ENCODE data around the gene ATF6.

Gene ATF6

DNA sequence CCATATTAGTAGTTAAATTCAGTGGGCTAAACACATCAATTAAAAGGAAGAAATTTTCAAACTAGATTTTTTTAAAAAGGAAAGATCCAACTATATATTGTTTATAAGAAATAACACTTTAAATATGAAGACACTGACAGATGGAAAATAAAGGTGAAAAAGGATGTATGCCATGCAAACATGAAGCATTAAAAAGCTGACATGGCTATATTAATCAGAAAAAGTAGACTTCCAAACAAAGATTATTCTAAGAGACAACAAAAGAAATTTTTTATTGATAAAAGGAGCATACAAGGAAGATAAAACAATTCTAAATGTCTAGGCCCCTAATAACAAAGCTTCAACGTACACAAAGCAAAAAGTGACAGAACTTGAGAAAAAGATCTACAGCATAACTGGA lies 92.2 kb downstream of the ATF6 start:
- no peak overlapping the region for H3K27ac ChIP-seq
- ChIA-PET CTCF (interaction anchor here (0.8 kb wide), 1 partner anchor 837 kb away, joined by 4 read pairs; no protein-coding TSS in a partner anchor), POLR2A (ENCODE audit: low non-redundant PET) (no interaction called here)
- DNase-seq (ENCODE audit: low spot score), result no peak
- TF ChIP-seq, protein P1, sequence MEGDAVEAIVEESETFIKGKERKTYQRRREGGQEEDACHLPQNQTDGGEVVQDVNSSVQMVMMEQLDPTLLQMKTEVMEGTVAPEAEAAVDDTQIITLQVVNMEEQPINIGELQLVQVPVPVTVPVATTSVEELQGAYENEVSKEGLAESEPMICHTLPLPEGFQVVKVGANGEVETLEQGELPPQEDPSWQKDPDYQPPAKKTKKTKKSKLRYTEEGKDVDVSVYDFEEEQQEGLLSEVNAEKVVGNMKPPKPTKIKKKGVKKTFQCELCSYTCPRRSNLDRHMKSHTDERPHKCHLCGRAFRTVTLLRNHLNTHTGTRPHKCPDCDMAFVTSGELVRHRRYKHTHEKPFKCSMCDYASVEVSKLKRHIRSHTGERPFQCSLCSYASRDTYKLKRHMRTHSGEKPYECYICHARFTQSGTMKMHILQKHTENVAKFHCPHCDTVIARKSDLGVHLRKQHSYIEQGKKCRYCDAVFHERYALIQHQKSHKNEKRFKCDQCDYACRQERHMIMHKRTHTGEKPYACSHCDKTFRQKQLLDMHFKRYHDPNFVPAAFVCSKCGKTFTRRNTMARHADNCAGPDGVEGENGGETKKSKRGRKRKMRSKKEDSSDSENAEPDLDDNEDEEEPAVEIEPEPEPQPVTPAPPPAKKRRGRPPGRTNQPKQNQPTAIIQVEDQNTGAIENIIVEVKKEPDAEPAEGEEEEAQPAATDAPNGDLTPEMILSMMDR (conservative IDR thresholded peaks at IDR 0.05; ENCODE audit: low read depth), result no peak

DNA sequence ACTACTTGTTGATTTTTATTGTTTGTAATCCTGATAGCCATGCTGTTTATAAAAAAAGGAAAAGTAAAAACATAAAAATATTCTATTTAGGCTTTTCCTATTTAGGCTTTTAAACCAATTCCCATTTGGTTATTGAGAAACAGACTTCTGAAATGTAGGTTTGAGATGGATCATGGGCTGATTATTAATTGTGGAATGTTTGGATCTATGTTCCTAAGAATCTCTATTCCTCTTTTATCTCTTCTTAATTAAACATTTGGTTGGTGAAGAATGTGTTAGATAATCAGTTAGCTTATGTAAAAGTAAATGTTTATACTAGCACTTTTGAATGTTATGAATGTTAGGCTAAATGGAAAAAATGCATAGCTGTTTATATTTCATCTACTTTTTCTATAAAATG lies 97.4 kb downstream of the ATF6 start:
- DNase-seq (ENCODE audit: low spot score), result no peak
- no peak overlapping the region for H3K27ac ChIP-seq
- ChIA-PET CTCF (interaction anchor here (1.6 kb wide), 1 partner anchor 173 kb away, joined by 8 read pairs; no protein-coding TSS in a partner anchor), POLR2A (ENCODE audit: low non-redundant PET) (no interaction called here)
- TF ChIP-seq, protein P1 (conservative IDR thresholded peaks at IDR 0.05; ENCODE audit: low read depth), result no peak

DNA sequence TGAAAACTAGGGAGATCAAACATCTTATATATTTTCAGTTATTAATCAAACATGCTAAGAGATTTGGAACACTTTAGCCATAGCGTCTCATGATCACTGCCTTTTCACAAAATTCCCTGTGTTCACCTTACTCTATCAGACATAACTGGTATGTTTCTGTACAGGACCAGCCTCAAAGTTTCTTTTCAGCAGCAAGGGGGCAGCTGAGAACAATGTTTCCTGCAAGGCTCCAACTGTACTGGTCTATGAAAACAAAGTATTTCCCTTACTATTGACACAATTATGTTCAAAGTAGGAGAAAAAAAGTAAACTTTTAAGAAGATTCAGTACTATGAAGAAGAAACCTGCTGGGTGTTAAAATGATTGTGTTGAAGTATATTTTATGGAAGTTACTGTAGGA lies 98.5 kb downstream of the ATF6 start:
- H3K27ac ChIP-seq, result no peak overlapping the region
- no peak for DNase-seq (ENCODE audit: low spot score)
- TF ChIP-seq, protein P1 (conservative IDR thresholded peaks at IDR 0.05; ENCODE audit: low read depth), result no peak
- ChIA-PET POLR2A (ENCODE audit: low non-redundant PET) (no interaction called here), CTCF (interaction anchor here (0.6 kb wide), 1 partner anchor 161 kb away, joined by 4 read pairs; no protein-coding TSS in a partner anchor)

DNA sequence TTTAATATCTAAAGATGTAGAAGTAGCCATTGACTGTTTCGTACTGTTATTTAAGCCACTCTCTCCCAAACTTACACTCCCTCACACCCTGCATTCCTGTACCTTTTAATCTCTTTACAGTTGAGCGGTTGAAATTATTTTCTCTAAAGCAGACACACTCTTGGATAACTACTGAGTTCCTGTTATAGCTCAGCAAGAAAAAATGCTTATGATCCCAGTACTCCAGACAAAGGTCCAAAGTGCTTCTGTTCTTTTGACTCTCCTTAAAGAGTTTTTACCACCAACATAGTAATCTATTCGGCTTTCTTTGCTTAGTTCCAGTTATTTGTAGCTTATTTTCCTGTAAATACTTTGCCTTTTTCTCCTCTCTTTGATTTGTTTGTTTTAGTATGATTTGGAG lies 100.1 kb downstream of the ATF6 start:
- TF ChIP-seq, protein P1 (conservative IDR thresholded peaks at IDR 0.05; ENCODE audit: low read depth), result no peak
- DNase-seq (ENCODE audit: low spot score), result no peak
- POLR2A ChIA-PET (ENCODE audit: low non-redundant PET), result no interaction called here
- no peak overlapping the region for H3K27ac ChIP-seq
- CTCF ChIA-PET, result interaction anchor here (0.7 kb wide), 1 partner anchor 116 kb away, joined by 3 read pairs; no protein-coding TSS in a partner anchor

DNA sequence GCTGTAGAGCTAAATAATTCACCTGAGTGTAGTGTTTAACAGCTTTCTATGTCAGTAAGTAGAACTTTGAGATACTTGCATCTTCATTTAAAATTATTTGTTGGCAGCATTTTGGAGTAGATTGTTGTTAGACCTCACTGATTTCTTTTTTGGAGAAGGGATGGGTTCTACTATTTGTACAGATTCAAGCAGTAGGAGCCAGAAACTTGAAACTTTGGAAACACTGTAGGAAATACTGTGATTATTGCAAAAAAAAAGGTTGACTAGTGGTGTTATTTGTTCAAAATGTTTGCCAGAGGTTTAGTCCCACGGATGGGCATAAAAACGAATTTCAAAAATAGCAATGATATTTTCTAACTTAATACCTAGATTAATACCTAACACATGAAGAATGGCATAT lies 102.7 kb downstream of the ATF6 start:
- DNase-seq (ENCODE audit: low spot score), result no peak
- CTCF ChIA-PET, result interaction anchor here (0.5 to 0.6 kb wide), 2 partner anchors 41 to 150 kb away, joined by 3 read pairs; no protein-coding TSS in a partner anchor
- POLR2A ChIA-PET (ENCODE audit: low non-redundant PET), result no interaction called here

DNA sequence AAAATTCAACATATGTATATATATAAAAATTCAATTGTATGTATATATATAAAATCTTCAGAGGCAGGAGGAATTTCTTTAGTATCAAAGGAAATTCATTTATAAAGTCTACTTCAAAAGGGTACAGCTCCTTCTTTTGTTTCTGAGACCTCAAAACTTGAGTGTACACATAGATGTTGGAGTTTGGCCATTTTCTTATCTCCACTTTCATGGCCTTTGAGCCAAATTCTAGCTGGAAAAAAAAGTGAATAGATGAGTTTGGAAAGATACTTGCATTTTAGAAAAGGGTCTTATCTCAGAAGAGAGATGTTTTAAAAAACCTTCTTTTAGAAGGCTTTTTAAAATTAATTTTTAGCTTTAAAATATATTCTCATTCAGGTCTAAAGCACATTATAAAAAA lies 103.2 kb downstream of the ATF6 start:
- CTCF ChIA-PET, result interaction anchor here (0.5 to 0.6 kb wide), 3 partner anchors 42 to 475 kb away, joined by 3 to 4 read pairs (median 3); no protein-coding TSS in a partner anchor
- TF ChIP-seq, protein P1 (conservative IDR thresholded peaks at IDR 0.05; ENCODE audit: low read depth), result no peak
- POLR2A ChIA-PET (ENCODE audit: low non-redundant PET), result no interaction called here
- H3K27ac ChIP-seq, result no peak overlapping the region
- DNase-seq (ENCODE audit: low spot score), result no peak

More for the DNA sequence above, 102.7 kb downstream of the ATF6 start:
- no peak overlapping the region for H3K27ac ChIP-seq
- TF ChIP-seq, protein P1 (conservative IDR thresholded peaks at IDR 0.05; ENCODE audit: low read depth), result no peak
